ENCODE results near the gene SCN8A.
"Not testable (repeated sequence)": the region's sequence is repeated elsewhere in the genome, so short reads cannot be mapped to it uniquely, and the experiment has no call there.

The SCN8A gene

GRCh38 chr12:51625370-51625769 is 34.3 kb downstream of the SCN8A start:
- DNase-seq: no peak

GRCh38 chr12:51626115-51626514 is 35.1 kb downstream of the SCN8A start:
- DNase-seq: no peak

- DNase-seq: no peak
These were observed 35.6 kb downstream of the SCN8A start for GRCh38 chr12:51626629-51627028.

GRCh38 chr12:51630256-51630880 is 39.3 kb downstream of the SCN8A start:
- DNase-seq: no peak

- no peak for DNase-seq
These were observed 40.0 kb downstream of the SCN8A start for GRCh38 chr12:51630986-51631385.

GRCh38 chr12:51631591-51631990 is 40.6 kb downstream of the SCN8A start:
- no peak for DNase-seq

GRCh38 chr12:51632623-51633022 is 41.6 kb downstream of the SCN8A start:
- no peak for DNase-seq

- DNase-seq: no peak
These were observed 44.3 kb downstream of the SCN8A start for GRCh38 chr12:51635346-51635745.

GRCh38 chr12:51636581-51636980 is 45.5 kb downstream of the SCN8A start:
- no peak for DNase-seq

- DNase-seq: no peak
These were observed 46.0 kb downstream of the SCN8A start for GRCh38 chr12:51636986-51637385.

GRCh38 chr12:51639361-51639760 is 48.3 kb downstream of the SCN8A start:
- DNase-seq: no peak

GRCh38 chr12:51642286-51642685 is 51.3 kb downstream of the SCN8A start:
- no peak for DNase-seq

GRCh38 chr12:51643951-51644350 is 52.9 kb downstream of the SCN8A start:
- DNase-seq: no peak

GRCh38 chr12:51644691-51645090 is 53.7 kb downstream of the SCN8A start:
- not testable (repeated sequence) for DNase-seq

GRCh38 chr12:51645961-51646360 is 54.9 kb downstream of the SCN8A start:
- DNase-seq: no peak

GRCh38 chr12:51647647-51648046 is 56.6 kb downstream of the SCN8A start:
- DNase-seq: no peak

GRCh38 chr12:51653431-51653830 is 62.4 kb downstream of the SCN8A start:
- DNase-seq: no peak

- DNase-seq: no peak
These were observed 70.2 kb downstream of the SCN8A start for GRCh38 chr12:51661199-51661598.

GRCh38 chr12:51661836-51662235 is 70.8 kb downstream of the SCN8A start:
- DNase-seq: no peak

GRCh38 chr12:51662728-51663154 is 71.7 kb downstream of the SCN8A start:
- DNase-seq: no peak

- DNase-seq: no peak
These were observed 72.4 kb downstream of the SCN8A start for GRCh38 chr12:51663390-51663789.

- DNase-seq: no peak
These were observed 75.7 kb downstream of the SCN8A start for GRCh38 chr12:51666696-51667095.

GRCh38 chr12:51667269-51667668 is 76.2 kb downstream of the SCN8A start:
- no peak for DNase-seq

- DNase-seq: no peak
These were observed 78.2 kb downstream of the SCN8A start for GRCh38 chr12:51669271-51669670.

GRCh38 chr12:51669996-51670395 is 79.0 kb downstream of the SCN8A start:
- DNase-seq: no peak
